GM18861 (cell line): ENCODE measurements around the gene CYP4B1.
"Not testable (repeated sequence)": the region's sequence is repeated elsewhere in the genome, so short reads cannot be mapped to it uniquely, and the experiment has no call there.

Source experiments
- ATAC-seq: cut with Tn5 transposase; IDR thresholded peaks from one replicate; pipeline ENCODE4 v1.9.1; 2021; ENCODE audit not compliant: unreplicated experiment

CYP4B1 gene

GRCh38 chr1:46798810-46799209 is at the start of gene CYP4B1:
TSS of gene CYP4B1 (plus strand) at chr1:46799046. CDS start at chr1:46799082, 36 bp downstream.
- ATAC-seq: no peak

- ATAC-seq: no peak
Observed at GRCh38 chr1:46749404-46749803, 49.4 kb upstream of the CYP4B1 start.

GRCh38 chr1:46749921-46750404 is 48.9 kb upstream of the CYP4B1 start:
- ATAC-seq: no peak

DNA sequence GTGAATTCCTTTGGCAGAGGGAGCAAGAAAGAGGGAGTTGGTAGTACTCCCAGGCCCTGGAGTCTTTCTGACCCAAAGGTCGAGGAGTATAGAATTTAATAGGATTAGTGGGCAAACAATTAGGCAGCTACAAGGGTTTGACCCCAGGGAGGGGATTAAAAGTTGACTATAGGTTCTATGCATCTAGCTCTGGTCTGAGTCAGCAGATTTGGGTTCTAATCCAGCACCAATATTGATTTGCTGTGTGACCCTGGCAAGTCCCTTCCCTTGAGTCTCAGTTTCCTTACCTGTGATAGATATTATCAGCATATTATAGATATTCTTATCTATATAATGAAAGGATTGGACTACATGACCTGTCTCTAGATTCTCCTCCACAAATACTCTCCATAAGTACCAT is 44.9 kb upstream of the CYP4B1 start:
- ATAC-seq: no peak

GRCh38 chr1:46754707-46755106 is 44.1 kb upstream of the CYP4B1 start:
- not testable (repeated sequence) for ATAC-seq

GRCh38 chr1:46755121-46755520 is 43.7 kb upstream of the CYP4B1 start:
- no peak for ATAC-seq

- ATAC-seq: no peak
Observed at GRCh38 chr1:46757247-46757955, 41.4 kb upstream of the CYP4B1 start.

- ATAC-seq: no peak
Observed at GRCh38 chr1:46757956-46758528, 40.8 kb upstream of the CYP4B1 start.

GRCh38 chr1:46760558-46761166 is 38.2 kb upstream of the CYP4B1 start:
- ATAC-seq: no peak

DNA sequence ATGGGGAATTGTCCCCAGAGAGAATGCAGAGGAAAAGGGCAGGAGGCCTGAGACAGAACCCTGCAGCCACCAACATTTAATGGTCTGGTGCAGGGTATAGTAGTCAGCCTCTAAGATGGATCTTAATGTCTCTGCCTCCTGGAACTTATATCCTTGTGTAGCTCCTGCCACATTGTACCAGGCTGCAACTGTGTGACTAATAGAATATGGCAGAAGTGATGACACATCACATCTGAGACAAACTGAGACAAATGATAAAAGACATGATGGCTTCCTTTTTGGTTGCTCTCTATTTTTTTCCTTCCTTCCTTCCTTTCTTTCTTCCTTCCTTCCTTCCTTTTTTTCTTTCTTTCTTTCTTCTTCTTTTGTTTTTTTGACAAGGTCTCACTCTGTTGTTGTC is 37.1 kb upstream of the CYP4B1 start:
- no peak for ATAC-seq

- ATAC-seq: no peak
Observed at GRCh38 chr1:46764402-46764801, 34.4 kb upstream of the CYP4B1 start.

- no peak for ATAC-seq
Observed at GRCh38 chr1:46767649-46768282, 31.1 kb upstream of the CYP4B1 start.

GRCh38 chr1:46768445-46768844 is 30.4 kb upstream of the CYP4B1 start:
- ATAC-seq: no peak

GRCh38 chr1:46769028-46769740 is 29.7 kb upstream of the CYP4B1 start:
- no peak for ATAC-seq

DNA sequence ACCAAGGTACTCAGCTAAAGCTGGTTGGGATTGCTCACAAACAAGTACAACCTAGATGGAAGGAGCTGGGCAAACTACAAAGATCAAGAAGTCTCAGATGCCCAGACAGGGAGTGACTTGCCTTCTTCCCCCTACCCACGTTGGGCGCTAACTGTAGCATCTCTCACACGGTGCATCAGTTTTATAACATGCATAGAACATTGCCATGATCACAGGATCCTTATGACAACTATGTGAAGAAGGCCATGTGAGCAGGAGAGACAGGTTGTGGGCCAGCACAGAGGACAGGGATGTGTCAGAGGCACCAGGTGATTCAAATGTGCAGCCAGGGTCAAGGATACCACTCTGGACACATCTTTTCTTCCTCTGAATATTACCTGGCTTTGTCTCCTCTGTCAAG is 28.3 kb upstream of the CYP4B1 start:
- no peak for ATAC-seq

- ATAC-seq: no peak
Observed at GRCh38 chr1:46772571-46772970, 26.3 kb upstream of the CYP4B1 start.

DNA sequence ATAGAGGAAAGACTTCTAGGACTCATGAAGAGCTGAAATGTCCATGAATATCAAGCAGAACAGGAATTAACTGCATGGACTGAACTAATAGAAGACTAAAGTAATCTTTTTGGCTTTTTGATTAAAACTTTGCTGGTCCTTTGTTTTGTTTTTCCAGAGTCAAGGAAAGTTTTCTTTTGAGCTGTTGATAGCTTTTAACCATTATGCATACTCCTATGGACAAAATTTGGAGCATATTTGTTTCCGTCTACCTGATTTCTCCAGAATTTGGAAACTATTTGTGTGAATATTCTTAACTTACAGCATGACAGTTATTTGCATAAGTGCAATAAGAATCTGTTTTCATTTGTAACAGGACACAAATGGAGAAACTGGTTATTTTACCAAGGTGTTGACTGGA is 24.5 kb upstream of the CYP4B1 start:
- ATAC-seq: no peak

GRCh38 chr1:46778456-46778855 is 20.4 kb upstream of the CYP4B1 start:
- not testable (repeated sequence) for ATAC-seq

DNA sequence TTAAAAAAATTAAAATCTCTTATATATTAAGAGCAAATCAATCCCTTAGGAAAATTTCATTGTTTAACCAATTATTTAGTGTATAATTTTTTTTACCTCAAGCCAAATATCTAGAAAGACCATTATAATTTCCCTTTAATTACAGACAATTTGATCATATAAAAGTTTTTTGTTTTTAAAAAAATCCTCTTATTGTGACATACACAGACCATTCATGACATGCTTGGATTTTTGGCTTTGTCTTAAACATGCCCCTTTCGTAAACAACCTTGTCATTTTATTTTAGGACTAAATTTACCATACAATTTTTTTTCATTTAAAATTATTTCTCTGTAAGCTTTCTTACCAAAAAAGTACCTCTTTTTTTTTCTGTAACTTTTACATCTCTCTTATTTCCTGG is 14.2 kb upstream of the CYP4B1 start:
- no peak for ATAC-seq

- not testable (repeated sequence) for ATAC-seq
Observed at GRCh38 chr1:46788634-46789033, 10.2 kb upstream of the CYP4B1 start.

- no peak for ATAC-seq
Observed at GRCh38 chr1:46790446-46791101, 8.3 kb upstream of the CYP4B1 start.
